ENCODE results near the gene ACACA.

DNA sequence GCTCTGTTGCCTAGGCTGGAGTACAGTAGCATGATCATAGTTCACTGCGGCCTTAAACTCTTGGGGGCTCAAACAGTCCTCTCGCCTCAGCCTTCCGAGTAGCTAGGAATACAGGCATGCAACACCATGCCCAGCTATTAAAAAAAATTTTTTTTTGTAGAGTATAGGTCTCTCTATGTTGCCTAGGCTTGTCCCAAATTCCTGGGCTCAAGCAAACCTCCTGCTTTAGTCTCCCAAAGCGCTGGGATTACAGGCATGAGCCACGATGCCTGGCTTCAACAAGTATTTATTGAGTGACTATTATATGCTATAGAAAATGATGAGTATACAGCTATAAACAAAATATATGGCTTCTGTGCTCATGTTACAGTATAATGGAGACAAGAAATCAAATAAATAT is 97.6 kb downstream of the ACACA start:
- TF ChIP-seq POLR2A (IDR thresholded peaks at IDR 0.05), result no peak
- TF ChIP-seq, protein P1, sequence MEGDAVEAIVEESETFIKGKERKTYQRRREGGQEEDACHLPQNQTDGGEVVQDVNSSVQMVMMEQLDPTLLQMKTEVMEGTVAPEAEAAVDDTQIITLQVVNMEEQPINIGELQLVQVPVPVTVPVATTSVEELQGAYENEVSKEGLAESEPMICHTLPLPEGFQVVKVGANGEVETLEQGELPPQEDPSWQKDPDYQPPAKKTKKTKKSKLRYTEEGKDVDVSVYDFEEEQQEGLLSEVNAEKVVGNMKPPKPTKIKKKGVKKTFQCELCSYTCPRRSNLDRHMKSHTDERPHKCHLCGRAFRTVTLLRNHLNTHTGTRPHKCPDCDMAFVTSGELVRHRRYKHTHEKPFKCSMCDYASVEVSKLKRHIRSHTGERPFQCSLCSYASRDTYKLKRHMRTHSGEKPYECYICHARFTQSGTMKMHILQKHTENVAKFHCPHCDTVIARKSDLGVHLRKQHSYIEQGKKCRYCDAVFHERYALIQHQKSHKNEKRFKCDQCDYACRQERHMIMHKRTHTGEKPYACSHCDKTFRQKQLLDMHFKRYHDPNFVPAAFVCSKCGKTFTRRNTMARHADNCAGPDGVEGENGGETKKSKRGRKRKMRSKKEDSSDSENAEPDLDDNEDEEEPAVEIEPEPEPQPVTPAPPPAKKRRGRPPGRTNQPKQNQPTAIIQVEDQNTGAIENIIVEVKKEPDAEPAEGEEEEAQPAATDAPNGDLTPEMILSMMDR (IDR thresholded peaks at IDR 0.05), result no peak

All from adrenal gland (tissue), 5 donors.